Activated naive CD4-positive, alpha-beta T cell (primary cell): ENCODE measurements around the gene CHN1.

Source experiments
- DNase-seq, 4 experiments: peaks; one replicate each; lab custom pipeline; 2025; lab: John Stamatoyannopoulos, UW

The CHN1 gene

GRCh38 chr2:174870787-174871186 lies 134.4 kb downstream of the CHN1 start:
- no peak for DNase-seq

GRCh38 chr2:174868878-174869277 lies 136.3 kb downstream of the CHN1 start:
- DNase-seq = no peak

DNA sequence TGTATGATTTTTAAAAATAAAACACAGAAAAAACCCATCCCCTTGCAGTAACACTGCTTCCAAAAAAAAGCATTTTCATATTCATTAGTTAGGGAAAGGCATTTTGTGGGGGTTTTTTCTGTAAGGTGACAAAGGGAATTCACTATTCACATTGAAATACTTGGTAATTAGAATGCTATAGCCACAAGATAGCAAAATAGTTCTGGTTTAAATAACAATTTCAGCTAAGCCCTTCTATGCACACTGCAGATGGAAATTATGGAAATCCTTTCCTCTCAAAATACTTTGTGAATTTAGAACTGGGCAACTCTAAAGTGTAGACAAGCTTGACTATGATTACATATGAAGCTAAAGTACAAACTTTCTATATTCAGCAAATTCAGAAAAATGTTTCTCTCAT lies 138.8 kb downstream of the CHN1 start:
- DNase-seq = no peak

DNA sequence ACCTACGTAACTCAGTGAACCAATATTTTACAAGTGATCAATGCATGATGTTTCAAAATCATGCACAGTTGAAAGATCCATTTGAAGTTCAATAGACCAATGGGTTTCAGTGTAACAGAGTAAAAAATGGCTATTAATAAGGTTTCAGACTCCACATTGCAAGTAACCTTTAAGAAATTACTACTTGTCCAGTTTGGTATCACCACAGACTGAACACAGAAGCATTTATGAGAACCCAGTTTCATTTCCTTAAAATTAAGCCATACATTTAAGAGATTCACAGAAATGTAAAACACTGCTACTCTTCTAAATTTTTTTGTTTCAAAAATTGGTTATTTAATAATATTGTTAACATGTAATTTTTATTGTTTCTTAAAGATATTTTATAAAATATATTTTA lies 142.0 kb downstream of the CHN1 start:
- DNase-seq = no peak

- no peak for DNase-seq
Observed at GRCh38 chr2:174859563-174860169, 145.5 kb downstream of the CHN1 start.

DNA sequence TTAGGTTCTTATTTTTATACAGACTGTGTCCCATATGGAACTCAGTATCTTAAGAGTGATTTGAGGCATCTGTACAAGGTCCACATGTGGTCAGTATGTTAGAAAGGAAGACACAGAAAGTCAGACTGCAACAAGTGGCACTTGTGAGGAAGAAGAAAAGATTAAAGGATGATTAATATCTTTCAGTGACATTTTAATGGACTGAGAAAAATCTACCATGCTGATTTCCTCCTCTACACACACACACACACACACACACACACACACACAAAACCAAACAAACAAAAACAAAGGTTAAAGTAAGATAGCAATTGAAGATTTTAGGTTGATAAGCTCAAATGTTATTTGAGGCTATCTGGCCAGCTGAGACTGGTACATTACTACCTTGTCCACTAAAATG lies 146.4 kb downstream of the CHN1 start:
- no peak for DNase-seq

- no peak for DNase-seq
Observed at GRCh38 chr2:174856447-174856846, 148.7 kb downstream of the CHN1 start.

DNA sequence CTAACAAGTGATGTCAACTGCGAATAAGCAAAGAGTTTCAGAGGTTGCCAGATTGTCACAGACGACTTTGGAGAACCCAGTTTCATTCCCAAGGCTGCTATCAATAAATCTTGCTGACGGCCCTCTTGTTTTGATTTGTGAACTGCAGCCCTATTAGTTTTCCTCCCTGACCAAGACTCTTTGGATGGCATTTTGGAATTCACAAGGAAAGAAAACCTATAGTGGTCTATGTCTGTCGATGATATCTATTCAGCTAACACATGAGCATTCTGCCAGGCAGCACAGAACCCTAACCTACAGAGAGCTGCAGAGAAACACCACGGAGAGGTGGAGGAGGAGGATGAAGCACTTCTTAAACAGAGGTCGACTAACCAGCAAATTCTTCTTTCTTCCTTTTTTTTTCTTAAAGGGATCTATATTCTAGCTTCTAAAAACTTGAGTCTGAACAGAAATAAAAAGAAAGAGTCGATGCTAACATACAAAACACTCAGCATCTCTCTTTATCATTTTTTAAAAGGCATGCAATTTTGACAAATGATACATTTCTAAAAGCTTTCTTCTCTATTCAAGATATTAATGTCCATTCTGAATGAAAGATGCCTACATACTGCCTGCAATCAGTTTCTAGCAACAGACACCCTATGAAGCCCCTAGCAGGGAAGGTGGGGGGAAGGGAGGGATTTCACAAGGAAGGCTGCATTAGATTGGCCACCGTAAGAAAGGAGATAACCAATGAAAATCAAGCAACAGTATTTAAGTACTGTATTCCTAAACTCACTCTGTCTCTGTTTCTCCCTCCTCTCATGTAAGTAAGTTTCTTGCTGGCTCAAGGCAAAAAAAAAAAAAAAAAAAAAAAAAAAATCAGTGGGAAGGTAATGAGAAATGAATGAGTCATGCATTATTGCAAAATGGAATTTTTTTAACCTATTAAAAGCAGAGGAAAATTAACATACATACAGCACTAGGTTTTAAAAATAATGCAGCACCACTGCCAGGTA lies 157.9 kb downstream of the CHN1 start:
- no peak for DNase-seq

DNA sequence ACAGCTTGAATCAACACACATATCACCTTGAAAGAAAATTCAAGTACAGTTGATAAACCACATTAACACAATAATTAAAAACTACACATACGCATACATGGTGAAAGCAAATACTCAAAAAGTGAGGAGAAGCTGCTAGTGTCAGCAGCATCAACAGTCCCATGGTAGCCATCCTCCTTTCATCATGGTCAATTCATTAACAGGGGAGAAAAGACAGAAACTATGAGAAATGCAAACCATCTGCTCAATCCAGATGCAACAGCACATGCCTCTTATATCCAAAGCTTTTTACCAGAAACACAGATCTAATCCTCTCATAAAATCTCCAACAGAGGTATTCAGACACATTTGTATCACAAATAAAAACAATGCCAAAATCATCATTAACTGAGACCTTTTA lies 159.0 kb downstream of the CHN1 start:
- DNase-seq = no peak

DNA sequence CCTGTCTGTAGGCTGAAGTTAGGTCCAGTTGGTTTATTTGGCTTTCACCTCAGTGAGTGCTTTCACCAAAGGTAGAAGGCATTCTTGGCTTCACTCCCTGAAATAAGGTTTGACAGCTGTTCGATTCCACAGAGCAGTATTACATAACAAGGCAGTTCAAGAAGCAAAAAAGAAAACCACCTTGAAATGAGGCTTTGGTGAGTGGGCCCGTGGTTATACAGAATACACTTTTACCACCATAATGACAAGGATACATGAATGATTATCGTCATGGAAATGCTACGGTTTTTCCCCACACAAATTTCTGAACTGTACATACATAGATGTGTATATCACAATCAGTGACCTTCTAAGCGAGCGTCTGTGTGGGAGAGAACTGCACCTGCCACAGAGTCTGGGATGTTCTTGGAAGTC lies 160.9 kb downstream of the CHN1 start:
- DNase-seq = no peak

- DNase-seq = no peak
Observed at GRCh38 chr2:174842496-174842895, 162.7 kb downstream of the CHN1 start.

DNA sequence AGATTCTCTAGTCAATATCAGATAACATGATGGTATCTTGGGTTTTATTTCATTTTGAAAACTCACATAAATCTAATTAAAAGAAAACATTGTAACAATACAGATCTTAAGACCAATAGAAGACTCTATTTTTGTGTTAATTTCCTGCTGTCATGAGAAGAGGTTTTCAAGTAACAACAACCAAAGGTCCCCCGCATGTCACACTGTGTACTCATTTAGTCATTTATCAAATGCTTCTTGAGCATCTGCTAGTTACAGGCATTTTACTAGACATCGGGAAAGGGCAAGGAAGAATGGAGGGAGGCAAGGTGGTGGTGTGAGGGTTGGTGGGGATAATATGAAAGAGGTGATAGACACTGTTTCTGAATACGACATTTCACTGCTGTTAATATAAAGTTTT lies 163.2 kb downstream of the CHN1 start:
- DNase-seq = no peak

- no peak for DNase-seq
Observed at GRCh38 chr2:174841350-174841749, 163.8 kb downstream of the CHN1 start.

DNA sequence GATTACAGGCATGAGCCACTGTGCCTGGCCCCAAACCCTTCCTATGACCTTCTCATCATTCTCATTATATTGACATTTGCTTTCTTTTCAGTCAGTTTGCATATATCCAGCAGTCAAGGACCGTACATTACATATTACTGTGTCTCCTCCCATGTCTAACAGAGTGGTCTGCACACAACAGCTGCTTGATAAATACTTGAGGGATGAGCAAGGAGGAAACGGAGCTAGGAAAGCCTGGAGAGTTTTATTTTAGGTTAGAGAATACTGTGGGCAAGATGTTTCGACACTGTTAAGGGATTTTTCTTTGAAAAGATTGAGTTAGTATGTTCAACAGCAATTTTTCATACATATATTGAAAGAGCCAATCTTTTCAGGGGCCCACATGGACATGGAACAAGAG lies 164.7 kb downstream of the CHN1 start:
- no peak for DNase-seq

- DNase-seq = no peak
Observed at GRCh38 chr2:174839662-174840061, 165.5 kb downstream of the CHN1 start.

GRCh38 chr2:174836995-174837390 lies 168.2 kb downstream of the CHN1 start:
- DNase-seq = no peak

DNA sequence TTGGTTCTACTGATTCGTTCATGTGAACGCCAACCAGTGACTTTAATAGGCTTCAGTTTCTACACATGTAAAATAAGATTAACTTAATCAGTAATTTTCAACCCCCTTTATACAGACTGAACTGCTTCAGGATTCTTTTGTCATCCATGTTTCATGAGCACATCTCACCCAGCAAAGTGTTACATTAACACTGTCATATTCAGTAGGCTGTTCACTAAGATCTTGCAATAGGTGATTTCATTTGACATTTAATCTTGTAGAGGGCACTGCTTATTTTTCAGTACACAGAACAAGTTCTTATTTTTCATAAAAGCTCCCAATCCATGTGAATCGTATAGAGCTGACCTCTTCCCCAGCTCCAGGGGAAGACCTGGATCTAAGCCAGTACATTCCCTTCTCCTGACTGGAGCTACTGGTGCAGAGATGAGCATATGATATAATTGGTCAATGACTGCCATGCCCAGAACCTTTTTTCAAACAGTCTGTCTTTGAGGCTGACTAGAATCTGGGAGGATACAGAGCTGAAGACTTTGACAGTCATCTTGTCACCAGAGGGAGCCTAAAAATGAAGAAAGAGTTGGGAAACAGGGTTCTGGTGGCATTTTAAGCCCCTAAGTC lies 168.7 kb downstream of the CHN1 start:
- no peak for DNase-seq

- no peak for DNase-seq
Observed at GRCh38 chr2:174835797-174836255, 169.4 kb downstream of the CHN1 start.

GRCh38 chr2:174833737-174834136 lies 171.4 kb downstream of the CHN1 start:
- DNase-seq = no peak

DNA sequence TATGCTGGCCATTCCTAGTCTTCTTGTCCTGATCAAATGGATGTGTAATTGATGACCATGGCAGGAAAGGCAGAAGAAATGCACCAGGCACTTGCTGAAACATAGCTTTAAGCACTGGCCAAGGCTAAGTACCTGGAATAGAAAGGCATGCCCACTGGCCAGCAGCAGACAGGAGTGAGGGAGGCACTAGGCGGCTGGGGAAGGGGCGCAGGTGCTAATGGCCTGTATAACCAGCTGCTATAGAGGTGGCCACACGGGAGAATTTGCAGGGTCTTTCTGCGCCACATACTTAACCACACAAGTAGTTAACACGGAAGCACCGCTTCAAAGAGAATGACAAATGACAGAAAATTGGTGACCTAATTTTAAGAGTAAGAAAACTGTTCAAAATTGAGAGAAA lies 174.6 kb downstream of the CHN1 start:
- DNase-seq = no peak

- no peak for DNase-seq
Observed at GRCh38 chr2:174829550-174829949, 175.6 kb downstream of the CHN1 start.

GRCh38 chr2:174827371-174828369 lies 177.5 kb downstream of the CHN1 start:
- DNase-seq = no peak
